ENCODE results near the gene TARS2.

DNA sequence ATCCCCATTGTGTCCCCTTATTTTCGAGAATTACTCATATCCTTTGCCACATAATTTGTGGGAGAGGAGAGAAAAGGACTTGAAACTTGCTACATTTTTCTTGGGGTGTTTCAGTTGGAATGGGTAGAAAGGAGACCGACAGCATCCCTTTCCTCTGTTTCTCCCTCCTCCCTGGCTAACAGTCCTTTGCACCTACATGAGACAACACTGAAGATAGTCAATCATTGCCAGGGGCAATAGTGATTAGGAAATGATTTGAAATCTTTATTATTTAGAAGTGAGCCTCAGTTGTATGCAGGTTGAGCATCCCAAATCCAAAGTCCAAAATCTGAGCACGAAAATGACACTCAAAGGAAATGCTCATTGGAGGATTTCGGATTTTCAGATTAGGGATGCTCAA is 7.8 kb upstream of the TARS2 start:
- TF ChIP-seq POLR2A (IDR thresholded peaks at IDR 0.05) (no peak), CTCF (IDR thresholded peaks at IDR 0.05) (no peak)
